ENCODE data around the gene MVP.

The MVP gene

GRCh38 chr16:29849505-29849904 lies 29.2 kb downstream of the MVP start:
- WGBS: 47% methylated on average over 5 of the region's 5 CpGs
- no peaks in the 10 kb centered on the region for H3K27me3 ChIP-seq (ENCODE audit: insufficient read depth, low read length)
- no peaks in the 10 kb centered on the region for H3K36me3 ChIP-seq (ENCODE audit: insufficient read depth, low read length)
- H3K9ac ChIP-seq (ENCODE audit: low read depth, low read length): peak overlapping the region; percentile 30; the same call in 1 of the 2 replicates
- no peak overlapping the region for H3K27ac ChIP-seq (ENCODE audit: low read depth, low read length)
- H3K9me3 ChIP-seq (ENCODE audit: insufficient read depth, low read depth, low read length): no peaks in the 10 kb centered on the region
- H3K4me3 ChIP-seq (ENCODE audit: low read length): no peak overlapping the region
- H3K4me1 ChIP-seq (ENCODE audit: insufficient read depth, low read length): peaks cover 5% of the 10 kb centered on the region

- Histone ChIP-seq H3K36me3 (ENCODE audit: insufficient read depth, low read length) (no peaks in the 10 kb centered on the region), H3K4me3 (ENCODE audit: low read length) (no peak overlapping the region), H3K9ac (ENCODE audit: low read depth, low read length) (no peak overlapping the region), H3K27ac (ENCODE audit: low read depth, low read length) (no peak overlapping the region), H3K4me1 (ENCODE audit: insufficient read depth, low read length) (peaks cover 5% of the 10 kb centered on the region), H3K9me3 (ENCODE audit: insufficient read depth, low read depth, low read length) (no peaks in the 10 kb centered on the region), H3K27me3 (ENCODE audit: insufficient read depth, low read length) (no peaks in the 10 kb centered on the region)
- WGBS: 98% methylated on average over 3 of the region's 3 CpGs
Observed at GRCh38 chr16:29850998-29851397, 30.7 kb downstream of the MVP start.

- WGBS: 85% methylated on average over 5 of the region's 7 CpGs
- Histone ChIP-seq H3K9me3 (ENCODE audit: insufficient read depth, low read depth, low read length) (no peaks in the 10 kb centered on the region), H3K4me3 (ENCODE audit: low read length) (no peak overlapping the region), H3K27ac (ENCODE audit: low read depth, low read length) (no peak overlapping the region), H3K36me3 (ENCODE audit: insufficient read depth, low read length) (no peaks in the 10 kb centered on the region), H3K9ac (ENCODE audit: low read depth, low read length) (no peak overlapping the region), H3K27me3 (ENCODE audit: insufficient read depth, low read length) (no peaks in the 10 kb centered on the region), H3K4me1 (ENCODE audit: insufficient read depth, low read length) (peaks cover 5% of the 10 kb centered on the region)
Observed at GRCh38 chr16:29852654-29853053, 32.4 kb downstream of the MVP start.

- 87% methylated on average over 5 of the region's 5 CpGs for WGBS
- Histone ChIP-seq H3K27ac (ENCODE audit: low read depth, low read length) (no peak overlapping the region), H3K4me1 (ENCODE audit: insufficient read depth, low read length) (peaks cover under 1% of the 10 kb centered on the region; the same call in 1 of the 2 replicates), H3K27me3 (ENCODE audit: insufficient read depth, low read length) (no peaks in the 10 kb centered on the region), H3K9ac (ENCODE audit: low read depth, low read length) (no peak overlapping the region), H3K36me3 (ENCODE audit: insufficient read depth, low read length) (peaks cover 8% of the 10 kb centered on the region), H3K4me3 (ENCODE audit: low read length) (no peak overlapping the region), H3K9me3 (ENCODE audit: insufficient read depth, low read depth, low read length) (no peaks in the 10 kb centered on the region)
Observed at GRCh38 chr16:29854520-29855100, 34.3 kb downstream of the MVP start.

- H3K9ac ChIP-seq (ENCODE audit: low read depth, low read length): no peak overlapping the region
- no peaks in the 10 kb centered on the region for H3K4me1 ChIP-seq (ENCODE audit: insufficient read depth, low read length)
- H3K36me3 ChIP-seq (ENCODE audit: insufficient read depth, low read length): peaks cover 22% of the 10 kb centered on the region
- H3K4me3 ChIP-seq (ENCODE audit: low read length): no peak overlapping the region
- H3K27ac ChIP-seq (ENCODE audit: low read depth, low read length): no peak overlapping the region
- no peaks in the 10 kb centered on the region for H3K27me3 ChIP-seq (ENCODE audit: insufficient read depth, low read length)
- no peaks in the 10 kb centered on the region for H3K9me3 ChIP-seq (ENCODE audit: insufficient read depth, low read depth, low read length)
- 95% methylated on average over 7 of the region's 7 CpGs for WGBS
Observed at GRCh38 chr16:29857133-29857760, 37.0 kb downstream of the MVP start.

- H3K27me3 ChIP-seq (ENCODE audit: insufficient read depth, low read length): no peaks in the 10 kb centered on the region
- no peaks in the 10 kb centered on the region for H3K4me1 ChIP-seq (ENCODE audit: insufficient read depth, low read length)
- peaks cover 22% of the 10 kb centered on the region for H3K36me3 ChIP-seq (ENCODE audit: insufficient read depth, low read length)
- no peak overlapping the region for H3K27ac ChIP-seq (ENCODE audit: low read depth, low read length)
- H3K9ac ChIP-seq (ENCODE audit: low read depth, low read length): no peak overlapping the region
- no peaks in the 10 kb centered on the region for H3K9me3 ChIP-seq (ENCODE audit: insufficient read depth, low read depth, low read length)
- no peak overlapping the region for H3K4me3 ChIP-seq (ENCODE audit: low read length)
- WGBS: 92% methylated on average over 9 of the region's 10 CpGs
Observed at GRCh38 chr16:29858149-29858849, 38.0 kb downstream of the MVP start.

- Histone ChIP-seq H3K27me3 (ENCODE audit: insufficient read depth, low read length) (no peaks in the 10 kb centered on the region), H3K4me3 (ENCODE audit: low read length) (no peak overlapping the region), H3K9ac (ENCODE audit: low read depth, low read length) (no peak overlapping the region), H3K27ac (ENCODE audit: low read depth, low read length) (no peak overlapping the region), H3K4me1 (ENCODE audit: insufficient read depth, low read length) (no peaks in the 10 kb centered on the region), H3K9me3 (ENCODE audit: insufficient read depth, low read depth, low read length) (no peaks in the 10 kb centered on the region), H3K36me3 (ENCODE audit: insufficient read depth, low read length) (peaks cover 22% of the 10 kb centered on the region)
- 94% methylated on average over 19 of the region's 19 CpGs for WGBS
Observed at GRCh38 chr16:29858974-29859373, 38.7 kb downstream of the MVP start.

GRCh38 chr16:29860218-29860617 lies 40.0 kb downstream of the MVP start:
- Histone ChIP-seq H3K9me3 (ENCODE audit: insufficient read depth, low read depth, low read length) (no peaks in the 10 kb centered on the region), H3K4me3 (ENCODE audit: low read length) (no peak overlapping the region), H3K27me3 (ENCODE audit: insufficient read depth, low read length) (no peaks in the 10 kb centered on the region), H3K9ac (ENCODE audit: low read depth, low read length) (no peak overlapping the region), H3K36me3 (ENCODE audit: insufficient read depth, low read length) (peaks cover 22% of the 10 kb centered on the region), H3K27ac (ENCODE audit: low read depth, low read length) (no peak overlapping the region), H3K4me1 (ENCODE audit: insufficient read depth, low read length) (no peaks in the 10 kb centered on the region)
- WGBS: 92% methylated on average over 9 of the region's 9 CpGs

GRCh38 chr16:29862383-29862883 lies 42.2 kb downstream of the MVP start:
- 3% methylated on average over 27 of the region's 27 CpGs for WGBS
- Histone ChIP-seq H3K27ac (ENCODE audit: low read depth, low read length) (peak overlapping the region; percentile 95; the same call in 1 of the 2 replicates), H3K27me3 (ENCODE audit: insufficient read depth, low read length) (no peaks in the 10 kb centered on the region), H3K9me3 (ENCODE audit: insufficient read depth, low read depth, low read length) (no peaks in the 10 kb centered on the region), H3K4me1 (ENCODE audit: insufficient read depth, low read length) (no peaks in the 10 kb centered on the region), H3K36me3 (ENCODE audit: insufficient read depth, low read length) (peaks cover 22% of the 10 kb centered on the region), H3K4me3 (ENCODE audit: low read length) (peak overlapping the region; percentile 97), H3K9ac (ENCODE audit: low read depth, low read length) (peak overlapping the region; percentile 92)

GRCh38 chr16:29862884-29863668 lies 42.8 kb downstream of the MVP start, which contains the start of gene CDIPT:
Gene CDIPT (minus strand): TSS chr16:29863226. CDS start chr16:29862857, 369 bp downstream.
- H3K9me3 ChIP-seq (ENCODE audit: insufficient read depth, low read depth, low read length): no peaks in the 10 kb centered on the region
- H3K36me3 ChIP-seq (ENCODE audit: insufficient read depth, low read length): peaks cover 22% of the 10 kb centered on the region
- H3K4me1 ChIP-seq (ENCODE audit: insufficient read depth, low read length): no peaks in the 10 kb centered on the region
- peak within 1 kb of the TSS; percentile 92 for H3K9ac ChIP-seq (ENCODE audit: low read depth, low read length)
- under 1% methylated on average over 53 of the region's 57 CpGs for WGBS
- H3K27ac ChIP-seq (ENCODE audit: low read depth, low read length): peak within 1 kb of the TSS; percentile 95
- no peaks in the 10 kb centered on the region for H3K27me3 ChIP-seq (ENCODE audit: insufficient read depth, low read length)
- H3K4me3 ChIP-seq (ENCODE audit: low read length): peak within 1 kb of the TSS; percentile 97

GRCh38 chr16:29863669-29863984 lies 43.4 kb downstream of the MVP start:
- Histone ChIP-seq H3K27ac (ENCODE audit: low read depth, low read length) (no peak overlapping the region), H3K27me3 (ENCODE audit: insufficient read depth, low read length) (no peaks in the 10 kb centered on the region), H3K36me3 (ENCODE audit: insufficient read depth, low read length) (peaks cover 17% of the 10 kb centered on the region), H3K4me1 (ENCODE audit: insufficient read depth, low read length) (no peaks in the 10 kb centered on the region), H3K9me3 (ENCODE audit: insufficient read depth, low read depth, low read length) (no peaks in the 10 kb centered on the region), H3K4me3 (ENCODE audit: low read length) (peak overlapping the region; percentile 97), H3K9ac (ENCODE audit: low read depth, low read length) (no peak overlapping the region)
- WGBS: 37% methylated on average over 16 of the region's 16 CpGs

Data from HUES64 (cell line).